Stimulated activated naive CD8-positive, alpha-beta T cell treated with anti-CD3 and anti-CD28 coated beads, Interleukin-15, amount 100 ng/mL, for 72 hours (primary cell): ENCODE results near the gene UQCR11.

Source experiments
- ATAC-seq: fragments of 150-1000 bp; cut with Tn5 transposase; 2 replicates; pipeline ENCODE4 v1.10.0; 2021; ENCODE audit warnings: mild to moderate bottlenecking, moderate library complexity
- DNase-seq, 2 donors: peaks; one replicate each; pipeline ENCODE4 v3.0.0; 2021 to 2022
- H3K27ac Mint-ChIP-seq, 2 donors: one replicate each; pipeline ENCODE4 v1.8.0; 2022; ENCODE audit warnings: mild to moderate bottlenecking in 2 of 2, mixed read lengths in 2 of 2, moderate library complexity in 2 of 2
- H3K27me3 Mint-ChIP-seq: one replicate; pipeline ENCODE4 v1.8.0; 2022; ENCODE audit warnings: mixed read lengths
- H3K4me1 Mint-ChIP-seq: one replicate; pipeline ENCODE4 v1.8.0; 2022; ENCODE audit warnings: mild to moderate bottlenecking, mixed read lengths
- H3K4me3 Mint-ChIP-seq, 2 donors: one replicate each; pipeline ENCODE4 v1.8.0; 2022; ENCODE audit warnings: mild to moderate bottlenecking in 2 of 2, mixed read lengths in 2 of 2, moderate library complexity in 1 of 2
- H3K9me3 Mint-ChIP-seq, 2 donors: one replicate each; pipeline ENCODE4 v1.8.0; 2022; ENCODE audit warnings: mixed read lengths in 2 of 2

The UQCR11 gene

DNA sequence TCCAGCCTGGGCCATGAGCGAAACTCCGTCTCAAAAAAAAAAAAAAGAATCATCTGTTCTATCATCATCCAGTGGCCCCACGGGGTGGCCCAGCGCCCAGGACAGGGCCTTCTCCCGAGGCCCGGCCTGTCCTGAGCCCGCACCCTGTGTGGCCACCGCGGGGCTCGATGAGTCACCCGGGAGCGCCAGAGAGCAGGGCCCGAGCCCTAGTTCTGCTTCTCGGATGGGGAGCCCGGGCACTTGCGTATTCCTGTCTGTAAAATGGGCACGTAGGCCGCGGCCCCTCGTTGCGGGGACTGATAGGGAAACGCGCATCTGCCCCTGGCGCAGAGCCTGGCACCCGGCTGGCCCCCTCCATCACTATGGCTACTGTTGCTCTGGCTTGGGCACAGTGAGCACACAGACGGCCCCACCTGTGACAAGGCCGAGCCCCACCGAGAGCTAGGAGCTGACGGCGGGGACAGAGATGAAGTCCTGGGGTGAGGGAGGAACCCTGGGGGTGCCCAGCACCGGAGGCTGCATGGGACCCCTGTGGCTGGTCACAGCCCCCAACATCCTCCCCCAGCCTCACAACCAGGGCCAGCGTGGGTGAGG lies 21.3 kb upstream of the UQCR11 start:
- H3K27ac Mint-ChIP-seq: no peak overlapping the region
- DNase-seq (no peak), ATAC-seq (no peak)
- no peaks in the 10 kb centered on the region for H3K9me3 Mint-ChIP-seq
- H3K4me1 Mint-ChIP-seq: peaks cover 8% of the 10 kb centered on the region
- H3K27me3 Mint-ChIP-seq: no peaks in the 10 kb centered on the region
- H3K4me3 Mint-ChIP-seq: no peak overlapping the region

GRCh38 chr19:1624458-1624857 lies 19.2 kb upstream of the UQCR11 start:
- Mint-ChIP-seq H3K27ac (peak overlapping the region in 1 of 2 donors; percentile 34), H3K4me3 (no peak overlapping the region), H3K9me3 (no peaks in the 10 kb centered on the region), H3K27me3 (no peaks in the 10 kb centered on the region), H3K4me1 (peaks cover 8% of the 10 kb centered on the region)
- ATAC-seq (peak; percentile 74), DNase-seq (peak; percentile 34 to 61)

GRCh38 chr19:1622541-1622940 lies 17.3 kb upstream of the UQCR11 start:
- DNase-seq (no peak), ATAC-seq (no peak)
- Mint-ChIP-seq H3K27ac (no peak overlapping the region), H3K9me3 (no peaks in the 10 kb centered on the region), H3K27me3 (no peaks in the 10 kb centered on the region), H3K4me3 (no peak overlapping the region), H3K4me1 (peaks cover 22% of the 10 kb centered on the region)

DNA sequence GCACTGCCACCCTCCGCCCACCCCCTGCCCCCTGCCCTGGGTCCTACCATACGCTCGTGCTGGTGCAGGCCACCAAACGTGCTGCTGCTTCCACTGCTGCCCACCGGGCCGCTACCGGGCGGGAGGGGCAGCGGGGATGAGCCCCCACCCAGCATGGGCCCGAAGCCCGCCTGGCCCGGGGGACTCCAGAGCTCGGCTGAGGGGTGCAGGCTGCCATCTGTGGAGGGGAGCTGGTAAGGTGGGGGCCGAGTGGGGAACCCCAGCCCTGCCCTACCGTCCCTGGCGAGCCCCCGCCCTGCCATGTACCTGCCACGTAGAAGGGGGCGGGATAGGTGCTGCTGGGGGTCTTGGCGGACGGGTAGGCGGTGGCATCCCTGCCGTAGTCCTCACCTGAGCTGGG lies 16.7 kb upstream of the UQCR11 start:
- Mint-ChIP-seq H3K4me3 (no peak overlapping the region), H3K4me1 (peaks cover 28% of the 10 kb centered on the region), H3K27me3 (no peaks in the 10 kb centered on the region), H3K27ac (no peak overlapping the region), H3K9me3 (no peaks in the 10 kb centered on the region)
- ATAC-seq (peak; percentile 6), DNase-seq (no peak)

DNA sequence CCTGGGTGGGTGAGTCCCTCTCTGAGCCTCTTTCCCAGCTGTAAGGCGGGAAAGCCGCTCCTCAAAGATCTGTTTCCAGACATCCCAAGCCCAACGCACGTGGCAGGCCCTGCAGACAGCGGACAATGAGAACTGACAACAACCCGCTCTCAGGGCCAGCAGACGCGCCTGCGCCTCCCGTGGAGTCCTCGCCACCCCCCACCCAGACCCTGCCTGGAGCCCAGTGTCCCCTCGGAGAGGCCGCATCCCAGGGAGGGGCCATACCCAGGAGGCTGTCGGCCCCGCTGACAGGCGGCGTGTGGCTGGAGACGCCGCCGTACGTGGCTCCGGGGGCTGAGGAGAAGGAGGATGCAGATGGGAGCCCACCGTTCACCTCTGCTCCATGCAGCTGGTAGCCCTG lies 16.3 kb upstream of the UQCR11 start:
- H3K9me3 Mint-ChIP-seq: no peaks in the 10 kb centered on the region
- peaks cover 32% of the 10 kb centered on the region for H3K4me1 Mint-ChIP-seq
- no peak for DNase-seq
- no peaks in the 10 kb centered on the region for H3K27me3 Mint-ChIP-seq
- H3K27ac Mint-ChIP-seq: no peak overlapping the region
- no peak overlapping the region for H3K4me3 Mint-ChIP-seq
- peak; percentile 11 for ATAC-seq

GRCh38 chr19:1621021-1621420 lies 15.8 kb upstream of the UQCR11 start:
- Mint-ChIP-seq H3K9me3 (no peaks in the 10 kb centered on the region), H3K4me3 (no peak overlapping the region), H3K4me1 (peaks cover 35% of the 10 kb centered on the region), H3K27me3 (no peaks in the 10 kb centered on the region), H3K27ac (no peak overlapping the region)
- DNase-seq: no peak
- no peak for ATAC-seq

- H3K27ac Mint-ChIP-seq: no peak overlapping the region
- H3K4me3 Mint-ChIP-seq: no peak overlapping the region
- H3K4me1 Mint-ChIP-seq: peaks cover 35% of the 10 kb centered on the region
- no peaks in the 10 kb centered on the region for H3K27me3 Mint-ChIP-seq
- DNase-seq (no peak), ATAC-seq (no peak)
- no peaks in the 10 kb centered on the region for H3K9me3 Mint-ChIP-seq
Observed at GRCh38 chr19:1620502-1620901, 15.2 kb upstream of the UQCR11 start.

- no peak overlapping the region for H3K27ac Mint-ChIP-seq
- H3K4me3 Mint-ChIP-seq: no peak overlapping the region
- H3K9me3 Mint-ChIP-seq: no peaks in the 10 kb centered on the region
- ATAC-seq (no peak), DNase-seq (no peak)
- peaks cover 34% of the 10 kb centered on the region for H3K4me1 Mint-ChIP-seq
- H3K27me3 Mint-ChIP-seq: no peaks in the 10 kb centered on the region
Observed at GRCh38 chr19:1619703-1620102, 14.4 kb upstream of the UQCR11 start.

- DNase-seq (no peak), ATAC-seq (no peak)
- Mint-ChIP-seq H3K4me3 (no peak overlapping the region), H3K4me1 (peaks cover 36% of the 10 kb centered on the region), H3K9me3 (no peaks in the 10 kb centered on the region), H3K27ac (peak overlapping the region in 1 of 2 donors; percentile 64), H3K27me3 (no peaks in the 10 kb centered on the region)
Observed at GRCh38 chr19:1619094-1619439, 13.8 kb upstream of the UQCR11 start.

GRCh38 chr19:1618157-1619093 lies 13.2 kb upstream of the UQCR11 start:
- Mint-ChIP-seq H3K4me3 (peak overlapping the region in 1 of 2 donors; percentile 14), H3K9me3 (no peaks in the 10 kb centered on the region), H3K4me1 (peaks cover 41% of the 10 kb centered on the region), H3K27me3 (no peaks in the 10 kb centered on the region), H3K27ac (peak overlapping the region in 1 of 2 donors; percentile 64)
- DNase-seq (peak; percentile 24 to 42), ATAC-seq (peak; percentile 70)

DNA sequence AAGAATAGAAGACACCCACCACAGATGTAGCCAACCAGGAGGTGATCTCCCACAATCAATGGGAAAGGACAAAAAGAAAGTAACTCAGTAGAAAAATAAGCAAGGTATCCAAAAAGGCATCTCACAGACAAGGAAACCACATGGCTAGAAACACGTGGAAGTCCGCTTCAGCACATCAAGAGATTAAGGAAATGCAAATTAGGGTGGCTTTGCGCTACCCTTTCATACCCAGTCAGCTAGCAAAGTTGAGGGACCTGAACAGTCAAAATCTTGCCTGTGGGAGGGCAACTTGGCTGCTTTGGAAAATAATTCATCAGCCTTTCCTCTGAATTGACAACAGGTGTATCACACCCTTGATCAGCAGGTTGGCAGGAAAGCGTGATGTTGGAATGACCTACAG lies 11.6 kb upstream of the UQCR11 start:
- Mint-ChIP-seq H3K9me3 (no peaks in the 10 kb centered on the region), H3K27ac (peak overlapping the region in 1 of 2 donors; percentile 69), H3K4me1 (peaks cover 51% of the 10 kb centered on the region), H3K4me3 (no peak overlapping the region), H3K27me3 (no peaks in the 10 kb centered on the region)
- DNase-seq (no peak), ATAC-seq (no peak)

DNA sequence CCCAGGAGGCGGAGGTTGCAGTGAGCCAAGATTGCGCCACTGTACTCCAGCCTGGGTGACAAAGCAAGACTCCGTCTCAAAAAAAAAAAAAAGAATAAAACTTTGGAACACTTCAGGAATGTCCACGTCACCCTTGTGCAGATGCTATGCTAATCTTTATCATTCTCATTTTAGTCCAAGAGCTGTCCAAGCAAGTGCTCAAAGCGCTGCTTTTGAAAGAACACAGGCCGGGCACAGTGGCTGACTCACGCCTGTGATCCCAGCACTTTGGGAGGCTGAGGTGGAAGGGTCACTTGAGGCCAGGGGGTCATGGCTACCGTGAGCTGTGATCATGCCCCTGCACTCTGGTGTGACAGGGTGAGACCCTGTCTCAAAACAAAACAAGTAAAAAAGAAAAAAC lies 11.1 kb upstream of the UQCR11 start:
- H3K4me3 Mint-ChIP-seq: no peak overlapping the region

GRCh38 chr19:1615156-1615765 lies 10.0 kb upstream of the UQCR11 start:
- Mint-ChIP-seq H3K4me1 (peaks cover 66% of the 10 kb centered on the region), H3K27me3 (no peaks in the 10 kb centered on the region), H3K4me3 (no peak overlapping the region), H3K27ac (no peak overlapping the region), H3K9me3 (no peaks in the 10 kb centered on the region)
- no peak for DNase-seq
- ATAC-seq: no peak

More for the DNA sequence above, 11.1 kb upstream of the UQCR11 start:
- H3K4me1 Mint-ChIP-seq: peaks cover 54% of the 10 kb centered on the region
- DNase-seq (no peak), ATAC-seq (no peak)
- H3K27ac Mint-ChIP-seq: peak overlapping the region in 1 of 2 donors; percentile 72
- H3K9me3 Mint-ChIP-seq: no peaks in the 10 kb centered on the region
- H3K27me3 Mint-ChIP-seq: no peaks in the 10 kb centered on the region

- peaks cover 79% of the 10 kb centered on the region for H3K4me1 Mint-ChIP-seq
- no peaks in the 10 kb centered on the region for H3K27me3 Mint-ChIP-seq
- peak overlapping the region in 1 of 2 donors; percentile 55 for H3K27ac Mint-ChIP-seq
- ATAC-seq (no peak), DNase-seq (no peak)
- H3K4me3 Mint-ChIP-seq: no peak overlapping the region
- H3K9me3 Mint-ChIP-seq: no peaks in the 10 kb centered on the region
Observed at GRCh38 chr19:1613808-1614570, 8.7 kb upstream of the UQCR11 start.

DNA sequence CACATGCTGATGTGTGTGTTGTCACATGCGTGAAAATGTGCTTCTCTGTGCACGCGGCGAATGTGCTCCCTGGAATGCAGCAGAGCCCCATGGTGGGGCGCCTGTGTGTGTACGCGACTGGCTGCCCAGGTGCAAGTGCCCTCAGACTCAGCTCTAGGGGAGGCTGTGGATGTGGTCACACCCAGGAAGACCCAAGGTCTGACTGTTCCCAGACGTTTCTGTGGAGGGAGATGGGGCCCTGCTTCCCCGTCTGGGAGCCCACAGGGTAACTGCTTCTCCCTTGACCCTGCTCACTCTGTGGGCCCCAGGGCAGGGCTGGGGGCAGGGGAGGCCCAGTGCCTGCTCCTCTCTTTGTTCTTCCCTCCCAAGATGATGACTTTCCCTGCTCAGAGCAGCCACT lies 7.9 kb upstream of the UQCR11 start:
- no peak for DNase-seq
- Mint-ChIP-seq H3K4me1 (peaks cover 79% of the 10 kb centered on the region), H3K27me3 (no peaks in the 10 kb centered on the region), H3K4me3 (no peak overlapping the region), H3K27ac (peak overlapping the region in 1 of 2 donors; percentile 92), H3K9me3 (no peaks in the 10 kb centered on the region)
- ATAC-seq: no peak
